Epithelial cell of proximal tubule (primary cell): ENCODE data around the gene SCN4B. TPM values are rescaled to one million over a fixed set of nuclear protein-coding genes. Genes with fewer than 3 reads are reported as not detected.

Experiments
- DNase-seq: peaks from one replicate; pipeline ENCODE4 v3.0.0-alpha.2; 2011; ENCODE audit warnings: low read depth
- H3K4me3 ChIP-seq: 2 replicates; pipeline ENCODE4 v1.5.1; 2011; ENCODE audit warnings: low read depth, mild to moderate bottlenecking, low read length
- total RNA-seq: library from RNA; depleted of rRNA; stranded (reverse); fragments of >200 nt; gene quantifications from 2 replicates; pipeline ENCODE4 v1.2.3, GENCODE V29; 2015
- TF ChIP-seq, protein P1 (sequence below): conservative IDR thresholded peaks from 2 replicates; pipeline ENCODE4 v1.5.1; 2012; ENCODE audit warnings: low read depth, mild to moderate bottlenecking, low read length

Gene SCN4B
- total RNA-seq, 1 donor from 2014 or later, result under 0.01 TPM

- TF ChIP-seq, protein P1, sequence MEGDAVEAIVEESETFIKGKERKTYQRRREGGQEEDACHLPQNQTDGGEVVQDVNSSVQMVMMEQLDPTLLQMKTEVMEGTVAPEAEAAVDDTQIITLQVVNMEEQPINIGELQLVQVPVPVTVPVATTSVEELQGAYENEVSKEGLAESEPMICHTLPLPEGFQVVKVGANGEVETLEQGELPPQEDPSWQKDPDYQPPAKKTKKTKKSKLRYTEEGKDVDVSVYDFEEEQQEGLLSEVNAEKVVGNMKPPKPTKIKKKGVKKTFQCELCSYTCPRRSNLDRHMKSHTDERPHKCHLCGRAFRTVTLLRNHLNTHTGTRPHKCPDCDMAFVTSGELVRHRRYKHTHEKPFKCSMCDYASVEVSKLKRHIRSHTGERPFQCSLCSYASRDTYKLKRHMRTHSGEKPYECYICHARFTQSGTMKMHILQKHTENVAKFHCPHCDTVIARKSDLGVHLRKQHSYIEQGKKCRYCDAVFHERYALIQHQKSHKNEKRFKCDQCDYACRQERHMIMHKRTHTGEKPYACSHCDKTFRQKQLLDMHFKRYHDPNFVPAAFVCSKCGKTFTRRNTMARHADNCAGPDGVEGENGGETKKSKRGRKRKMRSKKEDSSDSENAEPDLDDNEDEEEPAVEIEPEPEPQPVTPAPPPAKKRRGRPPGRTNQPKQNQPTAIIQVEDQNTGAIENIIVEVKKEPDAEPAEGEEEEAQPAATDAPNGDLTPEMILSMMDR, result no peak
- no peak for DNase-seq
- no peak overlapping the region for H3K4me3 ChIP-seq
Observed at GRCh38 chr11:118135796-118136165, 16.8 kb downstream of the SCN4B start.

DNA sequence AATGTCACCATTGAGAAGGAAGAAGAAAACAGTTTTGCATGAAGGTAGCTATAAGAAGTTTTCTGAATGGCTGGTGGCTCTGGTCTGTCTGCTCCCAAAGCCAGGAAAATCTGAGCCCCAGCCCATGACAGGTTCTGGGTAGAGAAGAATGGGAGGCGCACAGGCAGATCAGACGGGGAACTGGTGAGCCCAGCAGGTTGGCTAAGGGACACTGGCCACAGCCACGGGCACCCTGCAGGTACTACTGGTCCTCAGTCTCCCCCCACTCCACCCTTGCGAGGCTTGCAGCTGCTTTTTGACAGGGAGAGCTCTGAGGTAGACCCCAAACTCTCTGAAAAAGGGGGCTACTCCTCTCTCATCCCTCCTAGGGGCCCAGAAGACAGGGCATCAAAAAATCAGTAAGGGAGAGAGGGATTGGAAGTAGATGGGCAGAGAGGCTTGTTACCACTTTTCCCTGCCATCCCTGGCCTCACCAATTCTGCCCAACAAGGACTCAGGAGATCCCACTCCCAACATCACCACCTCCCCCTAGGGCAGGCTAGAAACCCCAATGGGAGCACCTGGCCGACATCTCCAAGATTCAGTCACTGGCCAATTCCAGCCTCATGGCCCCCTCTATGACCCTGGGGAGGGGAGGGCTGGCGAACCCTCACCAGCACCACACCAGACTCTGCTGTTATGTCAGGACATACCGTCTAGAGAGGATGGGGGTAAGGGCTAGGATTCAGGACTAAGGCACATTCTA is 17.4 kb downstream of the SCN4B start:
- no peak overlapping the region for H3K4me3 ChIP-seq
- TF ChIP-seq, protein P1, result no peak
- DNase-seq, result no peak

GRCh38 chr11:118133816-118134215 is 18.8 kb downstream of the SCN4B start:
- DNase-seq, result no peak
- TF ChIP-seq, protein P1, result no peak
- H3K4me3 ChIP-seq, result no peak overlapping the region

GRCh38 chr11:118132385-118133151 is 20.1 kb downstream of the SCN4B start:
- H3K4me3 ChIP-seq, result no peak overlapping the region
- DNase-seq, result no peak

GRCh38 chr11:118129471-118130172 is 23.0 kb downstream of the SCN4B start:
- H3K4me3 ChIP-seq, result no peak overlapping the region
- TF ChIP-seq, protein P1, result no peak
- no peak for DNase-seq

More at GRCh38 chr11:118132385-118133151, 20.1 kb downstream of the SCN4B start:
- TF ChIP-seq, protein P1, result no peak

GRCh38 chr11:118128721-118129470 is 23.7 kb downstream of the SCN4B start:
- DNase-seq, result no peak
- TF ChIP-seq, protein P1, result no peak
- H3K4me3 ChIP-seq, result no peak overlapping the region
